Activated CD4-positive, alpha-beta memory T cell treated with anti-CD3 and anti-CD28 coated beads, Interleukin-2, amount 10 ng/mL, durations not matched to agents 7 days and 5 days (primary cell): ENCODE measurements around the gene PLA2G2E. TPM values are rescaled to one million over a fixed set of nuclear protein-coding genes. Genes with fewer than 3 reads are reported as not detected.
"Not testable (repeated sequence)": the region's sequence is repeated elsewhere in the genome, so short reads cannot be mapped to it uniquely, and the experiment has no call there.

Experiments
- CTCF ChIA-PET: fragments of 350-600 bp; sonication (Branson Sonifier 250); formaldehyde crosslinking; loops from one replicate; lab custom pipeline; 2021; ENCODE audit warnings: antibody characterized with exemption, inconsistent platforms; lab: Charles Lee
- POLR2A ChIA-PET: fragments of 350-600 bp; sonication (Branson Sonifier 250); formaldehyde crosslinking; loops from one replicate; lab custom pipeline; 2021; ENCODE audit warnings: antibody characterized with exemption; lab: Charles Lee
- DNase-seq: peaks from one replicate; pipeline ENCODE4 v3.0.0-alpha.2; 2020
- H3K27ac Mint-ChIP-seq: one replicate; pipeline ENCODE4 v1.8.0; 2021; ENCODE audit warnings: mild to moderate bottlenecking, mixed read lengths
- H3K27me3 Mint-ChIP-seq: one replicate; pipeline ENCODE4 v1.8.0; 2021; ENCODE audit warnings: mixed read lengths
- H3K36me3 Mint-ChIP-seq: one replicate; pipeline ENCODE4 v1.8.0; 2021; ENCODE audit warnings: low read depth, mixed read lengths
- H3K4me1 Mint-ChIP-seq: one replicate; pipeline ENCODE4 v1.8.0; 2021; ENCODE audit warnings: mixed read lengths
- H3K4me3 Mint-ChIP-seq: one replicate; pipeline ENCODE4 v1.8.0; 2021; ENCODE audit warnings: mild to moderate bottlenecking, mixed read lengths
- H3K9me3 Mint-ChIP-seq: one replicate; pipeline ENCODE4 v1.8.0; 2021; ENCODE audit warnings: mixed read lengths
- total RNA-seq, 2 experiments: library from RNA; stranded (reverse); gene quantifications; one replicate each; pipeline ENCODE4 v1.2.3, GENCODE V29; 2021

PLA2G2E gene
- total RNA-seq, 2 experiments from 2014 or later = not detected

DNA sequence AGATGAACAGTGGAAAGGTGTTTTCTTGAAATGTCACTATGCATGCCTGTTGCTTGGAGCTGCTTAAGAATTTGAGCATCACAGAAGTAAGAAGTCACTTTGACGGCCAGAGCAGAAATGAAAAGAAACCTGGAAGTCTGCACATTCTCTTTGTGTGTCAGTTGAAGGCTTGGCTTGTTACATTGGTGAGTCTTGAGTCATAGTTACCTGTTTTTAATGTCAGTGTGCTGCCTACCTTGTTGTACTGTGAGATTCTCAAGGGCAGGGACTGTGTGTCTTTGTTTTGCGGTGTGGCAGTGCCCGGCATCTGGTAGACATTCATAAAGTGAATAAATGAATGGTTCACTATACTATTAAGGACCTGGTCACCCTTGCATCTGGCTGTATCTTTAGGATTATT lies 31.3 kb downstream of the PLA2G2E start:
- H3K27me3 Mint-ChIP-seq = no peaks in the 10 kb centered on the region
- CTCF ChIA-PET = interaction anchor here (1.4 kb wide), 1 partner anchor 10 kb away, joined by 5 read pairs; the partner anchor contains the start of gene OTUD3
- POLR2A ChIA-PET = no interaction called here
- no peaks in the 10 kb centered on the region for H3K9me3 Mint-ChIP-seq
- peaks cover 2% of the 10 kb centered on the region for H3K4me1 Mint-ChIP-seq
- no peak overlapping the region for H3K27ac Mint-ChIP-seq
- peaks cover 36% of the 10 kb centered on the region for H3K36me3 Mint-ChIP-seq
- DNase-seq = no peak
- no peak overlapping the region for H3K4me3 Mint-ChIP-seq

DNA sequence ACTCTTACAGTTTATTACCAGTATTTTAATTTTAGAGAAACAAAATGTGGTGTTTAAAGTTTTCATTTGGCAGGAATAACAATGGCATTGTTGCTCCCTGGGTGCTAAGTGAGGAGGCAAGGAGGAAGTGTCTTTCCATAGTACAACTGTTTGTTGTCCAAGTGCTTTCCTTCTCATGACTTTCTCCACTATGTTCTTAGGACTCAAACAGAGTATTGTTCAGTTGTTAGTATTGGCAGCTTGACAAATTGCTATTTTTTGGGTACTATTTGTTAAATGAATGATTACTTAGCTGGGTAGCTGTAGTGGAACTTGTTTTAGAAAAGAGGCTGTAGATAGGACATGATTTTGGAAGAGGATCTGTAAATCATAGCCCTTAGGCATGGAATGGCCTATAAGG lies 33.8 kb downstream of the PLA2G2E start:
- no peaks in the 10 kb centered on the region for H3K27me3 Mint-ChIP-seq
- peaks cover 9% of the 10 kb centered on the region for H3K4me1 Mint-ChIP-seq
- ChIA-PET POLR2A (interaction anchor here (0.6 kb wide), 1 partner anchor 497 kb away, joined by 4 read pairs; no protein-coding TSS in a partner anchor), CTCF (interaction anchor here (1.8 kb wide), 1 partner anchor 9 kb away, joined by 6 read pairs; no protein-coding TSS in a partner anchor)
- H3K4me3 Mint-ChIP-seq = no peak overlapping the region
- H3K36me3 Mint-ChIP-seq = peaks cover 26% of the 10 kb centered on the region
- DNase-seq = no peak
- no peak overlapping the region for H3K27ac Mint-ChIP-seq
- H3K9me3 Mint-ChIP-seq = no peaks in the 10 kb centered on the region

DNA sequence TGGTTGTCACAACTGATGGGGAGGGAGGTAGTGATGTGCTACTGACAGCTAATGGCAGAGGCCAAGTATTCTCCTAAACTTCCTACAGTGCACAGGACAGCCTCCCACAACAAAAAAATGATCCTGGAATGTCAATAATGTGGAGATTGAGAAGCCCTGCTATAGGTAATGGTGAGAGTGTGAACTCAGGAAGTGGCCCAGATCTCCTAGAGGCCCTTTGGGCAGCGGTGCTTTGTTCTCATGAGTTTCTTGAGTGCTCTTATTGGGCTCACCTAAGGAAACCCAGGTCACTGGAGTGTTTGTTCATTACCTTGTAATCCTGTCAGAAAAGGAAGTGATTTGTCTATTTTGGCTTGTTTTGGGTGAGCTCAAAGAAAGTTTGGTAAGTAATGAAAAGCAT lies 35.3 kb downstream of the PLA2G2E start:
- peaks cover 24% of the 10 kb centered on the region for H3K4me1 Mint-ChIP-seq
- no peaks in the 10 kb centered on the region for H3K27me3 Mint-ChIP-seq
- POLR2A ChIA-PET = no interaction called here
- no peak overlapping the region for H3K27ac Mint-ChIP-seq
- no peak overlapping the region for H3K4me3 Mint-ChIP-seq
- no peaks in the 10 kb centered on the region for H3K9me3 Mint-ChIP-seq
- no peak for DNase-seq
- CTCF ChIA-PET = no interaction called here
- H3K36me3 Mint-ChIP-seq = peaks cover 16% of the 10 kb centered on the region

DNA sequence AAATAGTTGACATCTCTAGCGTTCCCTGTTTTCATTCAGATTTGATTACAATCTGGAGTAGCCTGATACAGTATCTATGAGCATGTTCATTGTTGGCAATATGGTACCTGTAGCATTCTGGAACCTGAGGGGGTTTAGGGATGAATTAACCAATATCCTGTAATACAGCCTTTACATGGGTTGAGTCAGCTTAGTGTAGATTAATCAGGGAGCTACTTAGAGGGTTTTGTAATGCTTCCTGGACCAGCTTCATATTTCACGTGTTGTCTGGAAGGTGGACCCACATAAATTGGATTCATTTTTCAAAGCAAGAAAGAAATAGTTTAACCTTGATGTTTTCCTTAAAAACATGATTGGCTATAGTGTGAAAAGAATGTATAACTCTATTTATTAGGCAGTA lies 37.6 kb downstream of the PLA2G2E start:
- peaks cover 30% of the 10 kb centered on the region for H3K4me1 Mint-ChIP-seq
- no peaks in the 10 kb centered on the region for H3K27me3 Mint-ChIP-seq
- POLR2A ChIA-PET = no interaction called here
- H3K36me3 Mint-ChIP-seq = no peaks in the 10 kb centered on the region
- no peak overlapping the region for H3K27ac Mint-ChIP-seq
- CTCF ChIA-PET = no interaction called here
- no peak for DNase-seq
- H3K9me3 Mint-ChIP-seq = peaks cover 2% of the 10 kb centered on the region
- no peak overlapping the region for H3K4me3 Mint-ChIP-seq

DNA sequence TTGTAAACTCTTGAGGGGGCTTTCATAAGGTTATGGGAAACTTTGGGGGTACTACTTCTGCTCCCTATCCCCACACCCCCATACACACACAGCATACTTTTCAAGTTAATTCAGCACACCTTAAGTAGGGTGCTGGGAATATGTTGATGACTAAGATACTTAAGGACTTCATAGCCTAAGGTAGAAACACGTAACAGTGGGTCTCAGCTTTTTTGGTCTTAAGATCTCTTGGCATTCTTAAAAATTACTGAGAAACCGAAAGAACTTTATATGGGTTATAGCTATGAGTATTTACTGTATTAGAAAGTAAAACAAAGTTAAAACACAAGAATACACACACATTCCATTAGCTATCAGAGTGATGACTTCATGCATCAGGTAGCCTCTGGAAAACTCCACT lies 39.1 kb downstream of the PLA2G2E start:
- DNase-seq = no peak
- peaks cover 3% of the 10 kb centered on the region for H3K9me3 Mint-ChIP-seq
- peaks cover 3% of the 10 kb centered on the region for H3K27me3 Mint-ChIP-seq
- no peaks in the 10 kb centered on the region for H3K36me3 Mint-ChIP-seq
- no peak overlapping the region for H3K27ac Mint-ChIP-seq
- H3K4me1 Mint-ChIP-seq = peaks cover 30% of the 10 kb centered on the region
- ChIA-PET POLR2A (no interaction called here), CTCF (no interaction called here)
- H3K4me3 Mint-ChIP-seq = no peak overlapping the region

DNA sequence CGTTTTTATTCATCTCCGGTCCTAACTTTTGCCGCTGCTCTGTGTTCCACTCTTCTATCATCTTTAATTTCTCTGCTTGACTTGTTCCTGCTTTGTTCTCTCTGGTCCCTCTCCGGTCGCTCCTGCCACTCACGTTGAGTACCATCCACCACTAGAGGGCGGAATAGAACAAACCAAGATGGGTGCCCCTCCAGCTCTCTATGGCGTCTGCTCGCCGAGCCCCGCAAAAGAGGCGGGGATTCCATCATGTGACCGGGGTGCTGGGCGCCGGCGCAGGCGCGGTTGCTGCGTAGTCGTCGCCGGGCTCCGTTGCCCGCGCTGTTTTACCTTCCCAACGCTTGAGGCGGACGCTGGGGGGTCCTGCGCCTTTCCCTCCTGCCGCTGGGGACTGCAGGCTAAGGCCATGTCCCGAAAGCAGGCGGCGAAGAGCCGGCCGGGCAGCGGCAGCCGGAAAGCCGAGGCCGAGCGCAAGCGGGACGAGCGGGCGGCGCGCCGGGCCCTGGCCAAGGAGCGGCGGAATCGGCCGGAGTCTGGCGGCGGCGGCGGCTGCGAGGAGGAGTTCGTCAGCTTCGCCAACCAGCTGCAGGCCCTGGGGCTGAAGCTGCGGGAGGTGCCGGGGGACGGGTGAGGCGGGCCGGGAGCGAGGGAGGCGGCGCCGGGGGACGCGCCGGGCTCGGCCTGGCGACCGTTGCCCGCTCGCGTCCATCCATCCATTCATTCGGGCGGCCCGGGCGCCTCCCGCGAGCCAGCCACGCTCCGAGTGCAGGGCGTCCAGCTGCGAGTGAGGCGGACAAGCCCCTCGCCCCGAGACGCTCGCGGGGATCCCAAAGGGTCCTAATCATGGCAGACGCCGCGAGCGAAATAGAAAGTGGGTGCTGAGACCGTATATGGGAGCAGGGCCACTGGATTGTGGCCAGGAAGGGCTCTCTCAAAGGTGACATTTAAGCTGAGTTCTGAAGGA lies 41.0 kb downstream of the PLA2G2E start, which contains the start of gene OTUD3:
Gene OTUD3 (plus strand): TSS at position 285 of the 961 bp plus-strand sequence. CDS start 119 bp downstream, at position 404.
- Mint-ChIP-seq H3K27me3 (peaks cover 9% of the 10 kb centered on the region), H3K27ac (peak within 1 kb of the TSS; percentile 31), H3K4me3 (peak within 1 kb of the TSS; percentile 84), H3K36me3 (no peaks in the 10 kb centered on the region), H3K9me3 (peaks cover 3% of the 10 kb centered on the region), H3K4me1 (peaks cover 28% of the 10 kb centered on the region)
- ChIA-PET POLR2A (interaction anchor here (0.7 to 1.4 kb wide), 5 partner anchors 8 to 305 kb away, joined by 3 to 4 read pairs (median 3); no protein-coding TSS in a partner anchor), CTCF (interaction anchor here (0.8 to 3.9 kb wide), 15 partner anchors 10 to 751 kb away, joined by 3 to 20 read pairs (median 4); no protein-coding TSS in a partner anchor)
- peak; percentile 96 for DNase-seq

DNA sequence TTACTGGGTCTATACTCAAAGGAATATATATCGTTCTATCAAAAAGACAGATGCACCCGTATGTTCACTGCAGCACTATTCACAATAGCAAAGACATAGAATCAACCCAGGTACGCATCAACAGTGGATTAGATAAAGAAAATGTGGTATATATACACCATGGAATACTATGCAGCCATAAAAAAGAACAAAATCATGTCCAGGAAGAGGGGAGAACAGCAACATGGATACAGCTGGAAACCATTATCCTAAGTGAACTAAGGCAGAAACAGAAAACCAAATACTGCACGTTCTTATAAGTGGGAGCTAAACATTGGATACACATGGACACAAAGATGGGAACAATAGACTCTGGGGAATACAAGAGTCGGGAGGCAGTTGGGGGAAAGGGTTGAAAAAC lies 42.6 kb downstream of the PLA2G2E start:
- POLR2A ChIA-PET = not testable (repeated sequence)
- peaks cover 18% of the 10 kb centered on the region for H3K27me3 Mint-ChIP-seq
- CTCF ChIA-PET = interaction anchor here (1.4 to 3.9 kb wide), 2 partner anchors 8 to 272 kb away, joined by 6 to 20 read pairs; no protein-coding TSS in a partner anchor

DNA sequence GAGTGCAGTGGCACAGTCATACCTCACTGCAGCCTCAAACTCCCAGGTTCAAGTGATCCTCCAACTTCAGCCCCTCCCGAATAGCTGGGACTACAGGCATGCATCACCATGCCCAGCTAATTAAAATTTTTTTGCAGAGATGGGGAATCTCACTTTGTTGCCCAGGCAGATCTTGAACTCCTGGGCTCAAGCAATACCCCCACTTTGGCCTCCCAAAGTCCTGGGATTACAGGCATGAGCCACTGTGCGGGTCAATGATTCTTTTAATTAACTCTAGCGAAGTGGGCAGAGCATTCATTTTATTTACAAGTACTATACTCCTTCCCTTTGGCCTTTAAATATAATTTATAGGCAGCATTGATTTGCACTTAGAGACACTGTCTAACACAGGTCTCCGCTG lies 43.8 kb downstream of the PLA2G2E start:
- CTCF ChIA-PET = interaction anchor here (1.4 kb wide), 1 partner anchor 10 kb away, joined by 6 read pairs; no protein-coding TSS in a partner anchor
- no peaks in the 10 kb centered on the region for H3K36me3 Mint-ChIP-seq
- peaks cover 22% of the 10 kb centered on the region for H3K27me3 Mint-ChIP-seq
- H3K9me3 Mint-ChIP-seq = peaks cover 3% of the 10 kb centered on the region
- DNase-seq = no peak
- H3K4me3 Mint-ChIP-seq = no peak overlapping the region
- POLR2A ChIA-PET = no interaction called here
- no peak overlapping the region for H3K27ac Mint-ChIP-seq
- peaks cover 21% of the 10 kb centered on the region for H3K4me1 Mint-ChIP-seq

More for the DNA sequence above, 42.6 kb downstream of the PLA2G2E start:
- H3K4me1 Mint-ChIP-seq = peaks cover 27% of the 10 kb centered on the region
- not testable (repeated sequence) for H3K36me3 Mint-ChIP-seq, H3K9me3 Mint-ChIP-seq, H3K4me3 Mint-ChIP-seq, H3K27ac Mint-ChIP-seq, DNase-seq

DNA sequence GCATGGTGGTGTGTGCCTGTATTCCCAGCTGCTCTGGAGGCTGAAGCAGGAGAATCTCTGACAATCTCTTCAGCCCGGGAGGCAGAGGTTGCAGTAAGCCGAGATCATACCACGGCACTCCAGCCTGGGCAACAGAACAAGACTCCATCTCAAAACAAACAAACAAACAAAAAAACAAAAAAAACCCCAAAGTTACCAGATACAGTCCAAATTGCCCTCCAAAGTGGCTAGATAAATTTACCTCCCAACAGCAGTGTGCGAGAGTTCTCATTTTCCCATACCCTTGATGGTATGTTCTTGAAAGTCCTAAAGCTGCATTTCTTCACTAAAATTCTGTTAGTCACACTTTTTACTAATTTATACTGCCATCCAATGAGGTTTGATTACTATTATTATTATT lies 44.2 kb downstream of the PLA2G2E start:
- no peak for DNase-seq
- H3K36me3 Mint-ChIP-seq = no peaks in the 10 kb centered on the region
- ChIA-PET POLR2A (no interaction called here), CTCF (no interaction called here)
- peaks cover 23% of the 10 kb centered on the region for H3K27me3 Mint-ChIP-seq
- H3K4me3 Mint-ChIP-seq = no peak overlapping the region
- peaks cover 3% of the 10 kb centered on the region for H3K9me3 Mint-ChIP-seq
- no peak overlapping the region for H3K27ac Mint-ChIP-seq
- H3K4me1 Mint-ChIP-seq = peaks cover 17% of the 10 kb centered on the region

DNA sequence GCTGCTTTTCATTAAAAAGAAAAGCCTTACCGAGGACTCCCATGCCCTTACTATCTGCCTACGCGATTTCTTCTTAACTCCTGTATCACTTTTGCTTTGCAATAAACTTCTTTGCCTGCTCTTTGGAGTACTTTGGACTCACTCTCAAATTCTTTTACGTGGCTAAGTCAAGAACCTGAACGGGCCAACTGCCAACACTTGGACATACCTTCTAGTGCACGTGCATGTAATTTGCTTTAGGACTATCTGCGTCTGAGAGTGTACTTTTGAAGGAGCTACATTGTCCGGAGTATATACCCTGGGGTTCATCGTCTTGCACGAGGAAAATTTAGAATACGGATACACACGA lies 44.8 kb downstream of the PLA2G2E start:
- Mint-ChIP-seq H3K27ac (no peak overlapping the region), H3K4me1 (peaks cover 11% of the 10 kb centered on the region), H3K9me3 (peaks cover 3% of the 10 kb centered on the region), H3K4me3 (no peak overlapping the region), H3K27me3 (peaks cover 23% of the 10 kb centered on the region), H3K36me3 (no peaks in the 10 kb centered on the region)
- CTCF ChIA-PET = no interaction called here
- DNase-seq = no peak
- POLR2A ChIA-PET = no interaction called here

DNA sequence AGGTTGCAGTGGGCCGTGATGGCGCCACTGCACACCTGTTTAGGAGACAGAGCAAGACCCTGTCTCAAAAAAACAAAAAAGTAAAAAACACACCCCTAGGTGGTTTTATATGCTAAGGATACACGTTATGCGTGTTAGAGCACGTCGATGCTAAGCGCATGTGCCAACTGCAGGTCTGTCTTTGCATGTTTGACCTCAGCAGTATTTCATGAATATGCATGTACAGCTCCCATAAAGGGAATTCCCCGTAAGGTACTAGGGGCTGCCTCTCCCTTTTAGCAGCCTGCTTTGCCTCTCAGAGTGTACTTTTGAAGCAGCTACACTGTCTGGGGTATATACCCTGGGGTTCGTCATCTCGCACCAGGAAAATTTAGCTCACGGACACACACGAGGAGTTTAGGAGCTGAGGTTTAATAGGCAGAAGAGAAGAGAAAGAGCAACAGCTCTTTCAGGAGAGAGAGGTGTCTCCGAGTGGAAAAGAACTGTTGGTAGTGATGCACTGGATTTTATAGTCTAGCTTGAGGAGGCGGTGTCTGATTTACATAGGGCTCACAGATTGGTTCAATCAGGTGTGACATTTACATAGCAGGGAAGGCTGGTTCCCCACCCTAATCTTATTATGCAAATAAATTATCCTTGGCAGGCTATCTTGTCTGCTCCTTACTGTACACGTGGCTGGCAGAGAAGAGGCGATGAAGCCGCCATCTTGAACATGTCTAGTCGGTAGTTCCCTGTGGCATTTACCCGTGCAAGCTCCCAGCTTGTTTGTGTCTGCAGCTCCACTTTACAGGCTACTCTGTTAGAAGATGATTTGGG lies 45.4 kb downstream of the PLA2G2E start:
- Mint-ChIP-seq H3K9me3 (peaks cover 3% of the 10 kb centered on the region), H3K4me1 (peaks cover 5% of the 10 kb centered on the region), H3K27ac (no peak overlapping the region), H3K4me3 (no peak overlapping the region), H3K27me3 (peaks cover 25% of the 10 kb centered on the region), H3K36me3 (no peaks in the 10 kb centered on the region)
- POLR2A ChIA-PET = no interaction called here
- no peak for DNase-seq
- CTCF ChIA-PET = interaction anchor here (0.9 kb wide), 1 partner anchor 40 kb away, joined by 3 read pairs; no protein-coding TSS in a partner anchor

DNA sequence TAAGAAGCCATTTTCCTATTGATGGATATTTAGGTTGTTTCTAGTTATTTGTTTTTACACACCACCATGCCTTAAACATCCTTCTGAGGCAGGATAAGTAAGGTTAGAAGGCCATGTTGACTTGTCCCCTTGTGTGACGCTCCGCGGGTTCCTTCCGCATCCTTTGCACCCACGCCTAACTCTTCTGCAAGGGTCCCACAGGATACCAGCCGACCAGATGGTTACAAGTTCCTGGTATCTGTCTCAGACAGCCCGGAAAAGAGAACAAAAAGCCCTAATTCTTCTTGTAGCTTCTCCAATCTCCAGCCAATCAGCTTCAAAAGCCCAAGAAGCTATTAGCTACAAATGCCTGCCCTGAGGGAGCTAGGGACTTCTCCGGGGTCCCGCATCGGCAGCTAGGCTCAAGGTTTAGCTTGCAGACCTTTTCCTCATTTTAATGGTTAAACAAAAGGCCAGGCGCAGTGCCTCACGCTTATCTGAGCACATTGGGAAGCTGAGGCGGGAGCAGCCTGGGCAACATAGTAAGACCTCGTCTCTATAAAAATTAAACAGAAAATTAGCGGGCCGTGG lies 46.2 kb downstream of the PLA2G2E start:
- H3K4me1 Mint-ChIP-seq = peaks cover 2% of the 10 kb centered on the region
- H3K27ac Mint-ChIP-seq = no peak overlapping the region
- peaks cover 27% of the 10 kb centered on the region for H3K27me3 Mint-ChIP-seq
- no peak overlapping the region for H3K4me3 Mint-ChIP-seq
- DNase-seq = no peak
- ChIA-PET POLR2A (no interaction called here), CTCF (interaction anchor here (0.9 kb wide), 1 partner anchor 41 kb away, joined by 3 read pairs; no protein-coding TSS in a partner anchor)
- H3K9me3 Mint-ChIP-seq = peaks cover 3% of the 10 kb centered on the region
- no peaks in the 10 kb centered on the region for H3K36me3 Mint-ChIP-seq
